Inflammatory macrophage treated with lipopolysaccharide for 1 hour (primary cell): Measurements from ENCODE around the gene RGMB.

Experiments
- DNase-seq, 2 donors: peaks; one replicate each; pipeline ENCODE4 v3.0.0-alpha.2; 2020 to 2022

Gene RGMB

GRCh38 chr5:98839469-98840383, 66.3 kb downstream of the RGMB start:
- DNase-seq, result no peak

GRCh38 chr5:98840946-98841345, 67.5 kb downstream of the RGMB start:
- no peak for DNase-seq

- no peak for DNase-seq
Observed at GRCh38 chr5:98843481-98843880, 70.0 kb downstream of the RGMB start.

- no peak for DNase-seq
Observed at GRCh38 chr5:98844865-98845264, 71.4 kb downstream of the RGMB start.

- DNase-seq, result no peak
Observed at GRCh38 chr5:98845878-98846277, 72.4 kb downstream of the RGMB start.
